Type B pancreatic cell (in vitro differentiated cells): ENCODE results near the gene DGLUCY. TPM values are rescaled to one million over a fixed set of nuclear protein-coding genes. Genes with fewer than 3 reads are reported as not detected.
A peak's percentile ranks its signal among the peaks of the same experiment; 100 is the strongest.
"Not testable (repeated sequence)": the region's sequence is repeated elsewhere in the genome, so short reads cannot be mapped to it uniquely, and the experiment has no call there.

Experiments
- DNase-seq: peaks from one replicate; pipeline ENCODE4 v3.0.0; 2021; ENCODE audit warnings: mixed read lengths; ENCODE audit not compliant: unreplicated experiment; ENCODE audit errors: extremely low spot score
- H3K27ac Mint-ChIP-seq: 2 replicates; pipeline ENCODE4 v1.8.0; 2021; ENCODE audit warnings: mild to moderate bottlenecking, mixed read lengths
- H3K27me3 Mint-ChIP-seq: 2 replicates; pipeline ENCODE4 v1.8.0; 2021; ENCODE audit warnings: mixed read lengths
- H3K36me3 Mint-ChIP-seq: 2 replicates; pipeline ENCODE4 v1.8.0; 2021; ENCODE audit warnings: mixed read lengths
- H3K4me1 Mint-ChIP-seq: one replicate; pipeline ENCODE4 v1.8.0; 2021; ENCODE audit warnings: mixed read lengths; ENCODE audit not compliant: unreplicated experiment
- H3K4me3 Mint-ChIP-seq: 2 replicates; pipeline ENCODE4 v1.8.0; 2021; ENCODE audit warnings: mild to moderate bottlenecking, mixed read lengths
- H3K9me3 Mint-ChIP-seq: 2 replicates; pipeline ENCODE4 v1.8.0; 2021; ENCODE audit warnings: mixed read lengths
- total RNA-seq: library from RNA; stranded (reverse); gene quantifications from 2 replicates; pipeline ENCODE4 v1.2.1, GENCODE V29; 2021; ENCODE audit warnings: low replicate concordance
- TF ChIP-seq, protein P1 (sequence below): fragments of 200-600 bp; sonication (generic); conservative IDR thresholded peaks from 2 replicates; pipeline ENCODE4 v1.5.0; 2021; ENCODE audit warnings: antibody characterized with exemption, mild to moderate bottlenecking

Gene DGLUCY
- total RNA-seq, 1 donor from 2014 or later = 37.5 TPM

DNA sequence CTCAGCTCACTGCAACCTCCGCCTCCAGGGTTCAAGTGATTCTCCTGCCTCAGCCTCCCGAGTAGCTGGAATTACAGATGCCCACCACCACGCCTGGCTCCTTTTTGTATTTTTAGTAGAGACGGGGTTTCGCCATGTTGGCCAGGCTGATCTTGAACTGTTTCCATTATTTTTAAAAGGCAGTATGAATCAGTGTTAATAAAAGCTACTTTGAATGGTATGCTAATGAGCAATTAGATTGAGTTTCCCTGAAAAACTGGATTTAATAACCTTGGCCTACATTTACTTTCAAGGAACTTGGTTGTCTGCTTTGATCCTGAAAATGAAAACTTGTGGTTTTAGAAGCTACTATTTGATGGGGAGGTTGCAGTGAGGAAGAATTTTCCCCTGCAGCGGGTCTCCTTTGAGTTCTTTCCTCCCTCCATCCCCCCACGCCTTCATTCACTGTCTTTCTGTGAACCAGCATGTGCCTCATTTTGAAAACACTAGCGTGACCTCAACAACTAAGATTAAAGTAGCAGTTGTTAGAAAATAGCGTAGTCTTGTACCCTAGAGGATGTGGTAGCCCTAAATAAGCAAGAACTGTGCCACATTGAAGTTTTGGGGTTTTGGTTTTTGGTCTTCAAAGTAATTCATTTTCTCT, 35.7 kb upstream of the DGLUCY start:
- DNase-seq = no peak
- H3K36me3 Mint-ChIP-seq = no peaks in the 10 kb centered on the region
- no peaks in the 10 kb centered on the region for H3K27me3 Mint-ChIP-seq
- no peaks in the 10 kb centered on the region for H3K9me3 Mint-ChIP-seq
- H3K4me3 Mint-ChIP-seq = no peak overlapping the region
- no peak overlapping the region for H3K27ac Mint-ChIP-seq
- no peaks in the 10 kb centered on the region for H3K4me1 Mint-ChIP-seq
- TF ChIP-seq, protein P1, sequence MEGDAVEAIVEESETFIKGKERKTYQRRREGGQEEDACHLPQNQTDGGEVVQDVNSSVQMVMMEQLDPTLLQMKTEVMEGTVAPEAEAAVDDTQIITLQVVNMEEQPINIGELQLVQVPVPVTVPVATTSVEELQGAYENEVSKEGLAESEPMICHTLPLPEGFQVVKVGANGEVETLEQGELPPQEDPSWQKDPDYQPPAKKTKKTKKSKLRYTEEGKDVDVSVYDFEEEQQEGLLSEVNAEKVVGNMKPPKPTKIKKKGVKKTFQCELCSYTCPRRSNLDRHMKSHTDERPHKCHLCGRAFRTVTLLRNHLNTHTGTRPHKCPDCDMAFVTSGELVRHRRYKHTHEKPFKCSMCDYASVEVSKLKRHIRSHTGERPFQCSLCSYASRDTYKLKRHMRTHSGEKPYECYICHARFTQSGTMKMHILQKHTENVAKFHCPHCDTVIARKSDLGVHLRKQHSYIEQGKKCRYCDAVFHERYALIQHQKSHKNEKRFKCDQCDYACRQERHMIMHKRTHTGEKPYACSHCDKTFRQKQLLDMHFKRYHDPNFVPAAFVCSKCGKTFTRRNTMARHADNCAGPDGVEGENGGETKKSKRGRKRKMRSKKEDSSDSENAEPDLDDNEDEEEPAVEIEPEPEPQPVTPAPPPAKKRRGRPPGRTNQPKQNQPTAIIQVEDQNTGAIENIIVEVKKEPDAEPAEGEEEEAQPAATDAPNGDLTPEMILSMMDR = no peak

DNA sequence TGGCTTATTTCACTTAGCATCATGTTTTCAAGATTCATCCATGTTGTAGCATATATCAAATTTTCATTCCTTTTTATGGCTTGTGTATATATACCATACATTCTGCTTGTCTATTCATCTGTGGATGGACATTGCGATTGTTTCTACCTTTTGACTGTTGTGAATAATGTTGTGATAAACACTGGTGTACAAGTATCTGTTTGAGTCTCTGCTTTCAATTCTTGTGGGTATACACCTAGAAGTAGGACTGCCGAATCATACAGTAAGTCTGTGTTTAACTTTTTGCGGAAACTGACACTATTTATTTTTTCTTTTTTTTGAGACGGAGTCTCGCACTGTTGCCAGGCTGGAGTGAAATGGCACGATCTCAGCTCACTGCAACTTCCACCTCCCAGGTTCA, 33.8 kb upstream of the DGLUCY start:
- Mint-ChIP-seq H3K4me1 (no peaks in the 10 kb centered on the region), H3K27me3 (no peaks in the 10 kb centered on the region), H3K36me3 (no peaks in the 10 kb centered on the region), H3K9me3 (no peaks in the 10 kb centered on the region), H3K27ac (no peak overlapping the region), H3K4me3 (no peak overlapping the region)
- DNase-seq = no peak
- TF ChIP-seq, protein P1 = no peak

DNA sequence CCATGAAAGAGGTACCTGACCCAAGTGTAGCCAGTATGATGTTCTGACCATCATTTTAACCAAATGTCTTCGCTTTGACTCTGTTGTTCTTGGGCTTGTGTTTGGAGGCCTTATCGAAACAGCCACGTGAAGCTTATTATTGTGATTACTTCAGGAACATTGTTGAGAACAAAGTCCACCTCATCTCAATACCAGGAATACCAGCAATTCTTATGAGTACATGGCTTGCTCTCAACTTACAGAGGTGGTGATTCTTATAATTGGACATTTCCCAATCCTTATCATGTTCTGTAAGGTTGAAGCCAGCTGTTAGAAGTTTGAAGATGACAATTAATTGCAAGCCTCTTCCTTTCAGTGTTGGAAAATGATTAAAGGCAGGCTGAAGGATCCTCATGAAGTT, 31.6 kb upstream of the DGLUCY start:
- Mint-ChIP-seq H3K9me3 (no peaks in the 10 kb centered on the region), H3K27me3 (no peaks in the 10 kb centered on the region), H3K4me1 (peaks cover 3% of the 10 kb centered on the region), H3K4me3 (no peak overlapping the region), H3K27ac (no peak overlapping the region), H3K36me3 (no peaks in the 10 kb centered on the region)
- TF ChIP-seq, protein P1 = no peak
- DNase-seq = no peak

DNA sequence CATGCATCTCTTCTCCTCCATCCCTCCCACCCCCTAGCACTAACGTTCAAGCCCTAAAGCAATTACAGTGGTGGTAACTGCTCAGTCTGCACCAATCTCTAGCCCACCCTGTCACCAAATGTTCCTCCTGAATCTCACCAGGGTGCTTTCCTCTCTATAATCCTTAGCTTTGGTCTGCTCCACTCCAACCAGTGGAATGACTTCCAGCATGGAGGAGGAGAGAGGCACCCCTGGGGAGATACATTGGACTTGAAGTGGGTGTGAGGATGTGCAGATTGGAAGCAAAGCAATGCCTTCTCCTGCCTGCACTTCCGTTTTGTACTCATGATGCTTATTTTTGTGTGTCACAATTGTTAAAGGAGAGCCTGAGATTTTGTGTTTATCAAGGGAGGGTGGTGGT, 29.4 kb upstream of the DGLUCY start:
- no peak for DNase-seq
- Mint-ChIP-seq H3K4me1 (peaks cover 10% of the 10 kb centered on the region), H3K27me3 (no peaks in the 10 kb centered on the region), H3K4me3 (no peak overlapping the region), H3K27ac (no peak overlapping the region), H3K9me3 (peaks cover 5% of the 10 kb centered on the region), H3K36me3 (no peaks in the 10 kb centered on the region)
- TF ChIP-seq, protein P1 = no peak

DNA sequence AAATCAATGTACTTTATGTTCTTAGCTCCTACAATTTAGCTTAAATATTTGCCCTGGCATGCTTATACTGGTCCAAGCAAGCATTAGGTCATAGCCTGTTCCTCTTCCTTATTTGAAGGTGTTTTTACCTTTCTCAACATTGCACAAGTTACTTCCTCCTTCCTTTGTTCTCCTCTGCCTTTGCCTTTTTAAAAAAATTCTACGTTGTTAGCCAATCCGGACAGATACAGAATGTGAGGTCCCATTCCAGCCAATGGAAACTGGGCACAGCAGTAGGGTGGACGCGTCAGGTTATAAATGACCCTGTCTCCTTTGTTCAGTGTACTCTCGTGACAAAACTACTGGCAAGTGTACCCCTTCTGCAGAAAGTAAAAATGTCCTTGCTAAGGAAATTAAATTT, 26.4 kb upstream of the DGLUCY start:
- Mint-ChIP-seq H3K4me1 (peaks cover 10% of the 10 kb centered on the region), H3K27ac (peak overlapping the region; percentile 28)
- not testable (repeated sequence) for H3K36me3 Mint-ChIP-seq, H3K9me3 Mint-ChIP-seq, DNase-seq, H3K4me3 Mint-ChIP-seq, H3K27me3 Mint-ChIP-seq

DNA sequence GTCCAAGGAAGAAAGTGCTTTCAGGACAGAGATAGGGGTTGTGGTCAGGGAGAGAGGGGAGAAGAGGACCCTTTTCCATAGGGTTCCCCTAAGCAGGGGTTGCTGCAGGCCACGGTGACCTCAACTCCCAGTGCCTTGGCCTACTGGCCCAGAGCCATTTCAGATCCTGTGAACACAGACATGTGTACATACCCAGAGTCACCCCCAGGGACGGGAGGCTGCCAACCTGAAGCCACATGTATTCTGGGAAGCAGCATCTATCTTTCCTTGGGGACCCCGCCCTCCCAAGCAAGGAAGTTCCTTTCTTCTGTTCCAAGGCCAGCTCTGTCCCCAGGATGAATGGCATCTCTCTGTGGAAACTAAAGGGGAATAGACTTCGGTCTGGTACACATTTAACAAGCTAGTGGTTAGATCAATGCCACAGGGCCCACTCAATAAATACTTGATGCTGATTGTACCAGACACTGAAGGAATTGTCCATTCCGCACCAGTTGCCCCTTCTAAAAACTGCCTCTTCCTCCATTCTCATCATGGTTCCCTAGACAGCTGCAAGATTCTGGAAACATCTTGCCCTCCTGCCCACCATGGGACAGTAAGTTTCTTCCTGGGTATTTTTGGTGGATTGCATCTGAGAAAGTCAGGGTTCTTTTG, 25.2 kb upstream of the DGLUCY start:
- no peaks in the 10 kb centered on the region for H3K27me3 Mint-ChIP-seq
- peaks cover 5% of the 10 kb centered on the region for H3K9me3 Mint-ChIP-seq
- H3K4me3 Mint-ChIP-seq = no peak overlapping the region
- DNase-seq = no peak
- TF ChIP-seq, protein P1 = no peak
- H3K4me1 Mint-ChIP-seq = peaks cover 10% of the 10 kb centered on the region
- no peak overlapping the region for H3K27ac Mint-ChIP-seq
- no peaks in the 10 kb centered on the region for H3K36me3 Mint-ChIP-seq
